ENCODE measurements around the gene ITPR2. TPM values are rescaled to one million over a fixed set of nuclear protein-coding genes. Genes with fewer than 3 reads are reported as not detected.
"Not testable (repeated sequence)": the region's sequence is repeated elsewhere in the genome, so short reads cannot be mapped to it uniquely, and the experiment has no call there.

Gene ITPR2
- total and polyA plus RNA-seq, 2 experiments from 2014 or later: 5.0 to 9.1 TPM

DNA sequence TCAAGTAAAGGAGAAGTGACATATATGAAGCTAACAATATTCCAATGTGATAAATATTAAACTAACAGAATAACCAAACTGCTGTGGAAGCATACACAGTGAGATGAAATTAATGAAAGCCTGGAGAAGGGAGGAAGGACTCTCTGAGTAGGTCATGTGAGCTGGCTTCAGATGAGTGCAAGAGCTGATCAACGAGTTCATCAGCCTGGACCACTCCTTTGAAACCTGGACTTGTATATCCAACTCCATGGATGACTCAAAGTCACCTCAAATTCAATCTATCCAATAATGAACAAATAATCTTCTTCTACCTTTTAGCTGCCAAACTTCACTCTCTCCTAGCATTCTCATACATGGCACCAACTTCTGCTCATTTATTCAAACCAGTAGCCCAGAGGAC, 391.6 kb downstream of the ITPR2 start:
- Histone ChIP-seq H3K9me3 (ENCODE audit: low read depth) (no peaks in the 10 kb centered on the region), H3K4me3 (no peak overlapping the region), H3K27ac (no peak overlapping the region), H3F3A (ENCODE audit: insufficient read depth) (no peaks in the 10 kb centered on the region), H3K79me2 (ENCODE audit: insufficient read depth) (no peaks in the 10 kb centered on the region), H3K36me3 (ENCODE audit: low read depth) (no peaks in the 10 kb centered on the region), H3K27me3 (replicated peaks; ENCODE audit: insufficient read depth) (no peaks in the 10 kb centered on the region), H3K9me2 (ENCODE audit: insufficient read depth) (no peaks in the 10 kb centered on the region), H3K4me1 (ENCODE audit: insufficient read depth) (no peaks in the 10 kb centered on the region), H2AFZ (no peak overlapping the region), H3K9ac (no peak overlapping the region), H3K4me2 (ENCODE audit: unreplicated experiment) (no peak overlapping the region), H4K20me1 (ENCODE audit: insufficient read depth) (no peaks in the 10 kb centered on the region)
- TF ChIP-seq EZH2phosphoT487 (IDR thresholded peaks at IDR 0.05; ENCODE audit: insufficient read depth, low read depth) (no peak), EZH2 (IDR thresholded peaks at IDR 0.05; ENCODE audit: insufficient read depth, poor library complexity, severe bottlenecking) (no peak)
- no peak for DNase-seq
- WGBS, 2 experiments (ENCODE audit: low coverage in 1 of 2, low lambda C conversion rate in 2 of 2, missing lambda C conversion rate in 2 of 2): 95% methylated on average over 1 of the region's 1 CpG
- in situ Hi-C loops (cut with MboI): no loop called here

DNA sequence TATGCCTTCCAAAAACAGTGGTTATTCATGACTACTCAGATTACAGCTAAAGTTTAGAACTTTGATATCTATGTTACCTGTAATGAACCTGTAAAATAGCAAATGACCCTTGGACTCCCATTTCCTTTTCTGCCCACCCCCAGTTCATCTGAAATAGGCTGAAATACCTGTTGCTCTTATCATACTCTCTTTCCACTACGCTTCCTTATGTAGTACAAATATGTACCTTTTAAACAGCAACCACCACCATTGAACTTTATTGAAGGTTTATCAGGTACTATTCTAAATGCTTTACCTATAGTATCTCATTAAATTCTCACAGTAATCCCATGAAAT, 398.0 kb downstream of the ITPR2 start:
- no peak for TF ChIP-seq EZH2 (IDR thresholded peaks at IDR 0.05; ENCODE audit: insufficient read depth, poor library complexity, severe bottlenecking)
- TF ChIP-seq EZH2phosphoT487 (IDR thresholded peaks at IDR 0.05; ENCODE audit: insufficient read depth, low read depth): no peak
- Histone ChIP-seq H3K4me2 (ENCODE audit: unreplicated experiment) (no peak overlapping the region), H2AFZ (no peak overlapping the region), H3K27ac (no peak overlapping the region), H3K79me2 (ENCODE audit: insufficient read depth) (no peaks in the 10 kb centered on the region), H3K27me3 (replicated peaks; ENCODE audit: insufficient read depth) (no peaks in the 10 kb centered on the region), H3K4me1 (ENCODE audit: insufficient read depth) (no peaks in the 10 kb centered on the region), H4K20me1 (ENCODE audit: insufficient read depth) (no peaks in the 10 kb centered on the region), H3K4me3 (no peak overlapping the region), H3K36me3 (ENCODE audit: low read depth) (no peaks in the 10 kb centered on the region), H3K9me3 (ENCODE audit: low read depth) (no peaks in the 10 kb centered on the region), H3F3A (ENCODE audit: insufficient read depth) (no peaks in the 10 kb centered on the region), H3K9me2 (ENCODE audit: insufficient read depth) (no peaks in the 10 kb centered on the region), H3K9ac (no peak overlapping the region)
- WGBS, 2 experiments (ENCODE audit: low coverage in 1 of 2, low lambda C conversion rate in 2 of 2, missing lambda C conversion rate in 2 of 2): 97 to 100% methylated on average over 1 of the region's 1 CpG
- no peak for DNase-seq
- in situ Hi-C loops (cut with MboI): no loop called here

DNA sequence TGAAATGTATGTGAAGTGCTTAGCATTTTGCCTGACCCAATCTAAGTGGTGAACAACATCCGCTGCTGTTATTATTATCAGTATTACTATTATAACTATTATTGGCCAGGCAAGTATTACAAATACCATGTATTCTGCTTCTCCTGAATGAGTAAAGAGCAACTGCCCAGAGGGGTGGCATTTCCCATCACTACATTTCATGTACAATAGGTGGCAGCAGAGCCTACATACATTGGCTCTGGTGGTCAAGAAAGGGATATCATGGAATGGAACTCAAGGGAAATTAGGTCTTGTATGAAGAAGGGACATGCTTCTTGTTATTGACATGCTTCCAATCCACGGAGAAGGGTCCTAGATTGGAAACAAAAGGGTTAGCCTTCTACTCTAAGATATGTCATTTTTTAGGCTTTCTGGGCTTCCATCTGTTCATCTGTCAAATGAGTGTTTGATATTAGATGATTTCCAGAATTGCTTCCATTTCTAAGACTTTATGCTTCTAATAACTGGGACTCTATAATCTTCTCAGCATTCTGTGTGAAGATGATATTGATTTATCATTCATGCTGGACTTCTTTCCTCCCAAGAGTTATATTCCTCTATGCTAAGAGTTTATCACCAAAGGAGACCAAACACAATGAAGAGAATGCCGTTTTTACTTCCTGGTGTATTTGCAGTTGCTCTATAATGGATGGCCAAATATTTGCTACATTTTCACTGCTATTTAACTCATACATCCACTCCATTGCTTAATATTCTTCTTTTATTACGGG, 398.5 kb downstream of the ITPR2 start:
- TF ChIP-seq EZH2 (IDR thresholded peaks at IDR 0.05; ENCODE audit: insufficient read depth, poor library complexity, severe bottlenecking) (no peak), EZH2phosphoT487 (IDR thresholded peaks at IDR 0.05; ENCODE audit: insufficient read depth, low read depth) (no peak)
- Histone ChIP-seq H3K36me3 (ENCODE audit: low read depth) (no peaks in the 10 kb centered on the region), H4K20me1 (ENCODE audit: insufficient read depth) (no peaks in the 10 kb centered on the region), H3K4me1 (ENCODE audit: insufficient read depth) (no peaks in the 10 kb centered on the region), H3K9me3 (ENCODE audit: low read depth) (no peaks in the 10 kb centered on the region), H3K4me2 (ENCODE audit: unreplicated experiment) (no peak overlapping the region), H3K9ac (no peak overlapping the region), H3K9me2 (ENCODE audit: insufficient read depth) (no peaks in the 10 kb centered on the region), H3K79me2 (ENCODE audit: insufficient read depth) (no peaks in the 10 kb centered on the region), H3K27me3 (replicated peaks; ENCODE audit: insufficient read depth) (no peaks in the 10 kb centered on the region), H3K27ac (no peak overlapping the region), H3F3A (ENCODE audit: insufficient read depth) (no peaks in the 10 kb centered on the region), H3K4me3 (no peak overlapping the region), H2AFZ (no peak overlapping the region)
- WGBS, 2 experiments (ENCODE audit: low coverage in 1 of 2, low lambda C conversion rate in 2 of 2, missing lambda C conversion rate in 2 of 2): 50 to 53% methylated on average over 4 of the region's 4 CpGs
- in situ Hi-C loops (cut with MboI): no loop called here
- peak; percentile 86 for DNase-seq

- H3K4me2 ChIP-seq (ENCODE audit: unreplicated experiment); H3K9me2 ChIP-seq (ENCODE audit: insufficient read depth); H4K20me1 ChIP-seq (ENCODE audit: insufficient read depth); in situ Hi-C loops (cut with MboI); H3K4me3 ChIP-seq; H3K79me2 ChIP-seq (ENCODE audit: insufficient read depth); H3K27ac ChIP-seq; H2AFZ ChIP-seq; DNase-seq; H3F3A ChIP-seq (ENCODE audit: insufficient read depth); H3K4me1 ChIP-seq (ENCODE audit: insufficient read depth); H3K9me3 ChIP-seq (ENCODE audit: low read depth); H3K9ac ChIP-seq; H3K36me3 ChIP-seq (ENCODE audit: low read depth); H3K27me3 ChIP-seq (replicated peaks; ENCODE audit: insufficient read depth): not testable (repeated sequence)
- WGBS, 2 experiments (ENCODE audit: low coverage in 1 of 2, low lambda C conversion rate in 2 of 2, missing lambda C conversion rate in 2 of 2): 89% methylated on average over 1 of the region's 1 CpG
Measured at GRCh38 chr12:26433701-26434100, 399.3 kb downstream of the ITPR2 start.

DNA sequence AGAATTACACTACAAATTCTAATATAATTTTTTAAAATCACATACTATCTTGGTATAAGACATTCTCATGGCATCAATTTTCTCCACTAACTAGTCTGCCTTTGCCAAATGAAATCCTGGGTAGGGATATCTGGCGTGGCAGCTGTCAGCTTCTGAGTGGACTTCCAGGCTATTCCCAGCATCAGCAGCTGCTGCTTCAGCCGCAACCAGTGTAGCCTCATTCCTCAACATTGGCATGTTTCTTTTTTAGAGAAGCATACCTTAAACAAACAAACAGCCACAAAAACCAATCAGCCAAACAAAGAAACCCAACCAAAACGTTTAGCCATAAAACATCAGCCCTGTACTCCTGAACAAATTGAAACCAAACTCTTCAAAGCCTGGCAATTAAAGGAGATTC, 401.8 kb downstream of the ITPR2 start:
- no peak for TF ChIP-seq EZH2 (IDR thresholded peaks at IDR 0.05; ENCODE audit: insufficient read depth, poor library complexity, severe bottlenecking)
- no peak for TF ChIP-seq EZH2phosphoT487 (IDR thresholded peaks at IDR 0.05; ENCODE audit: insufficient read depth, low read depth)
- Histone ChIP-seq H3K36me3 (ENCODE audit: low read depth) (no peaks in the 10 kb centered on the region), H3K4me1 (ENCODE audit: insufficient read depth) (peaks cover 9% of the 10 kb centered on the region; the same call in 1 of the 2 replicates), H3F3A (ENCODE audit: insufficient read depth) (no peaks in the 10 kb centered on the region), H3K9me3 (ENCODE audit: low read depth) (no peaks in the 10 kb centered on the region), H3K9ac (no peak overlapping the region), H3K4me3 (no peak overlapping the region), H3K27ac (no peak overlapping the region), H3K9me2 (ENCODE audit: insufficient read depth) (no peaks in the 10 kb centered on the region), H3K27me3 (replicated peaks; ENCODE audit: insufficient read depth) (no peaks in the 10 kb centered on the region), H3K79me2 (ENCODE audit: insufficient read depth) (no peaks in the 10 kb centered on the region), H3K4me2 (ENCODE audit: unreplicated experiment) (no peak overlapping the region), H2AFZ (no peak overlapping the region), H4K20me1 (ENCODE audit: insufficient read depth) (no peaks in the 10 kb centered on the region)
- in situ Hi-C loops (cut with MboI): no loop called here
- DNase-seq: no peak
- 34 to 35% methylated on average over 3 of the region's 3 CpGs for WGBS, 2 experiments (ENCODE audit: low coverage in 1 of 2, low lambda C conversion rate in 2 of 2, missing lambda C conversion rate in 2 of 2)

DNA sequence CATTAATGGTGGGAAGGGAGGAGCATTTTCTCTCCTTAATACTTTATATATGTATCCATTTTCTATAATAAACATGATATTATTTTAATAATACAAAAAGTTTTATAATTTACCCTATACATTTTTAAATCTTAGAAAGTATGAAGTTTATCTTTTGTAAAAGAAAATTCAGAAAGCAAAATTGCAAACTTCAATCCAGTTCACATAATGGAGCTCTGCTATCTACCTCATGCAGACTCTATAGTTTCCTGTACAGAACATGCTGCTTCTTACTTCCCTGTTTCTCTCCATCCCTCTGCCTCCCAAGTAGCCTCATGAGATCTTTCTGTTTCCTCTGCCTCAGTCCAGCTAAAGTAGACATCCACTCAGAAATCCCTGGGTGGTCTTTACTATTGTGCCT, 402.4 kb downstream of the ITPR2 start:
- H3K4me2 ChIP-seq (ENCODE audit: unreplicated experiment); H3K9ac ChIP-seq; H3K36me3 ChIP-seq (ENCODE audit: low read depth); H3F3A ChIP-seq (ENCODE audit: insufficient read depth); DNase-seq; H3K4me3 ChIP-seq; H3K9me2 ChIP-seq (ENCODE audit: insufficient read depth); in situ Hi-C loops (cut with MboI); H3K9me3 ChIP-seq (ENCODE audit: low read depth); H3K27me3 ChIP-seq (replicated peaks; ENCODE audit: insufficient read depth); H2AFZ ChIP-seq; H4K20me1 ChIP-seq (ENCODE audit: insufficient read depth); H3K27ac ChIP-seq; H3K79me2 ChIP-seq (ENCODE audit: insufficient read depth): not testable (repeated sequence)
- peaks cover 14% of the 10 kb centered on the region; the same call in 1 of the 2 replicates for H3K4me1 ChIP-seq (ENCODE audit: insufficient read depth)
